ENCODE measurements around the gene DAP.

DNA sequence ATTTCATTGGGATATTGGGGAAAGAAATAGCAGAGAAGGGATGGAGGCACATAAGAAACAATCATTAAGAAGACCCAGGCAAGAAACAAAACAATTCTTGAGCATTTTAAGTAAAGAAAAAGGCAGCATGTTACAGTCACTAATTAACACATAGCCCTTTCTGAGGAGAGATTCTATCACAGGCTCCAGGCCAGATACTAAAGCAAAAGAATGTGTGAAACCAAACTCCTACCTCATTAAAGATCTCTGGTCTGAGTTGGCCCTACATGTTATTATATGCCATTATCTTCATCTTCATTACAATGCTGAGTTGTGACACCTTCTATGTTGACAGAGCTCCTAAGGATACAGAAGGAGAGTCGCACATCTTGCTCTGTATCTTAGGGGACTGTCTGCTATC is 37.5 kb downstream of the DAP start:
- TF ChIP-seq CTCF (IDR thresholded peaks at IDR 0.05 in 4 of 5, conservative IDR thresholded peaks at IDR 0.05 in 1 of 5) (no peak), POLR2A (IDR thresholded peaks at IDR 0.05) (no peak)
